ENCODE results near the gene INCA1.
A peak's percentile ranks its signal among the peaks of the same experiment; 100 is the strongest.

INCA1 gene

GRCh38 chr17:5003214-5003867, 6.0 kb upstream of the INCA1 start:
- Histone ChIP-seq H3K9ac (ENCODE audit: low read depth, low read length) (no peak overlapping the region), H3K9me3 (ENCODE audit: insufficient read depth, low read depth, low read length) (no peaks in the 10 kb centered on the region), H3K27me3 (ENCODE audit: insufficient read depth, low read length) (no peaks in the 10 kb centered on the region), H3K27ac (ENCODE audit: low read depth, low read length) (no peak overlapping the region), H3K4me1 (ENCODE audit: insufficient read depth, low read length) (peaks cover 12% of the 10 kb centered on the region), H3K36me3 (ENCODE audit: insufficient read depth, low read length) (peaks cover 75% of the 10 kb centered on the region), H3K4me3 (ENCODE audit: low read length) (no peak overlapping the region)
- WGBS, result 95% methylated on average over 17 of the region's 18 CpGs

GRCh38 chr17:5002121-5002788, 4.9 kb upstream of the INCA1 start:
- no peak overlapping the region for H3K9ac ChIP-seq (ENCODE audit: low read depth, low read length)
- 96% methylated on average over 20 of the region's 20 CpGs for WGBS
- H3K36me3 ChIP-seq (ENCODE audit: insufficient read depth, low read length), result peaks cover 64% of the 10 kb centered on the region
- H3K9me3 ChIP-seq (ENCODE audit: insufficient read depth, low read depth, low read length), result no peaks in the 10 kb centered on the region
- H3K4me3 ChIP-seq (ENCODE audit: low read length), result no peak overlapping the region
- peaks cover 12% of the 10 kb centered on the region for H3K4me1 ChIP-seq (ENCODE audit: insufficient read depth, low read length)
- no peak overlapping the region for H3K27ac ChIP-seq (ENCODE audit: low read depth, low read length)
- H3K27me3 ChIP-seq (ENCODE audit: insufficient read depth, low read length), result no peaks in the 10 kb centered on the region

- Histone ChIP-seq H3K4me3 (ENCODE audit: low read length) (no peak overlapping the region), H3K9me3 (ENCODE audit: insufficient read depth, low read depth, low read length) (no peaks in the 10 kb centered on the region), H3K27me3 (ENCODE audit: insufficient read depth, low read length) (peaks cover 14% of the 10 kb centered on the region), H3K27ac (ENCODE audit: low read depth, low read length) (no peak overlapping the region), H3K4me1 (ENCODE audit: insufficient read depth, low read length) (peaks cover 12% of the 10 kb centered on the region), H3K9ac (ENCODE audit: low read depth, low read length) (no peak overlapping the region), H3K36me3 (ENCODE audit: insufficient read depth, low read length) (peaks cover 46% of the 10 kb centered on the region)
- WGBS, result 79% methylated on average over 11 of the region's 11 CpGs
These were observed 2.9 kb upstream of the INCA1 start for GRCh38 chr17:5000237-5000639.

- Histone ChIP-seq H3K4me1 (ENCODE audit: insufficient read depth, low read length) (peaks cover 12% of the 10 kb centered on the region), H3K4me3 (ENCODE audit: low read length) (peak overlapping the region; percentile 62), H3K9ac (ENCODE audit: low read depth, low read length) (peak overlapping the region; percentile 49; the same call in 1 of the 2 replicates), H3K9me3 (ENCODE audit: insufficient read depth, low read depth, low read length) (no peaks in the 10 kb centered on the region), H3K27me3 (ENCODE audit: insufficient read depth, low read length) (peaks cover 16% of the 10 kb centered on the region), H3K27ac (ENCODE audit: low read depth, low read length) (no peak overlapping the region), H3K36me3 (ENCODE audit: insufficient read depth, low read length) (peaks cover 40% of the 10 kb centered on the region)
- 74% methylated on average over 12 of the region's 12 CpGs for WGBS
These were observed 2.2 kb upstream of the INCA1 start for GRCh38 chr17:4999430-5000093.

DNA sequence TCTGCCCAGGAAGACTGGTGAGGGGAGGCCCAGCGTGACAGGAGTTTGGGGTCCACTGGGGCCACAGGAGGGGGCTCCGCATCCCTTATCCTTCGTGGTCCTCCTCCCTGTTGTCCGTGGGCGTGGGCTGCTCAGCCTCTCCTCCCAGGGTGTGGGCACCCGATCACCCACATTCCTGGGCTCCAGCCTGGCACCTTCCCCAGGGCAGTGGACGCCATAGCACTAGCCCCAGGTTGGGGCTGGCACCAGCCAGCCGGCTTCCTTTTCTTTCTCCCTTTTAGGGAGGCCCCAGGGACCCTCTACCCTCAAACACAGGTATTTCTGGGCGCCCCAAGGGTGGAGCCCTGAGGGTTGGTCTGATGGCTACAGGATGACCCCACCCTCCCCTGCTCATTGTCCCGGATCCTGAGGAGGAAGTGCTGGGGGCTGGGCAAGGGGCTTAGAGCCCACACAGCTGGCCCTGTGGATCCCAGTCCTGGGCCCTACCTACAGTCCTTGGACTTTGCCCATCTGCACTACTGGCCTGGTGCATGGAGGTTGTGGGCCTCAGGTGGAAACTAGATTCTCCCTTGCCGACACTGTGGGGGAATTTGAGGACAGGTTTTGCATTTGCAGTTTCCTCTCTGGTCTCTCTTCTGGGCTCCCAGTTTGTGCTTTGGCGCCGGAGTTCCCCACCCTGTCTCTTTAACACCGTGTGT, 1.6 kb upstream of the INCA1 start:
- Histone ChIP-seq H3K27me3 (ENCODE audit: insufficient read depth, low read length) (peaks cover 20% of the 10 kb centered on the region), H3K4me3 (ENCODE audit: low read length) (peak overlapping the region; percentile 62), H3K27ac (ENCODE audit: low read depth, low read length) (no peak overlapping the region), H3K4me1 (ENCODE audit: insufficient read depth, low read length) (peaks cover 12% of the 10 kb centered on the region), H3K36me3 (ENCODE audit: insufficient read depth, low read length) (peaks cover 33% of the 10 kb centered on the region), H3K9ac (ENCODE audit: low read depth, low read length) (peak overlapping the region; percentile 60), H3K9me3 (ENCODE audit: insufficient read depth, low read depth, low read length) (no peaks in the 10 kb centered on the region)
- 18% methylated on average over 13 of the region's 14 CpGs for WGBS

GRCh38 chr17:4998027-4998731, 857 bp upstream of the INCA1 start:
- Histone ChIP-seq H3K4me1 (ENCODE audit: insufficient read depth, low read length) (peaks cover 12% of the 10 kb centered on the region), H3K4me3 (ENCODE audit: low read length) (peak overlapping the region; percentile 62), H3K36me3 (ENCODE audit: insufficient read depth, low read length) (peaks cover 26% of the 10 kb centered on the region), H3K9me3 (ENCODE audit: insufficient read depth, low read depth, low read length) (no peaks in the 10 kb centered on the region), H3K9ac (ENCODE audit: low read depth, low read length) (peak overlapping the region; percentile 60), H3K27me3 (ENCODE audit: insufficient read depth, low read length) (peaks cover 20% of the 10 kb centered on the region), H3K27ac (ENCODE audit: low read depth, low read length) (peak overlapping the region; percentile 77)
- under 1% methylated on average over 55 of the region's 55 CpGs for WGBS

- Histone ChIP-seq H3K4me1 (ENCODE audit: insufficient read depth, low read length) (peaks cover 2% of the 10 kb centered on the region), H3K36me3 (ENCODE audit: insufficient read depth, low read length) (no peaks in the 10 kb centered on the region), H3K9ac (ENCODE audit: low read depth, low read length) (no peak overlapping the region), H3K27ac (ENCODE audit: low read depth, low read length) (no peak overlapping the region), H3K27me3 (ENCODE audit: insufficient read depth, low read length) (peaks cover 22% of the 10 kb centered on the region), H3K9me3 (ENCODE audit: insufficient read depth, low read depth, low read length) (no peaks in the 10 kb centered on the region), H3K4me3 (ENCODE audit: low read length) (no peak overlapping the region)
- 92% methylated on average over 6 of the region's 6 CpGs for WGBS
These were observed 3.2 kb downstream of the INCA1 start for GRCh38 chr17:4994081-4994595.

- H3K27me3 ChIP-seq (ENCODE audit: insufficient read depth, low read length), result peaks cover 11% of the 10 kb centered on the region; the same call in 1 of the 2 replicates
- no peak overlapping the region for H3K27ac ChIP-seq (ENCODE audit: low read depth, low read length)
- peaks cover 9% of the 10 kb centered on the region; the same call in 1 of the 2 replicates for H3K4me1 ChIP-seq (ENCODE audit: insufficient read depth, low read length)
- no peaks in the 10 kb centered on the region for H3K9me3 ChIP-seq (ENCODE audit: insufficient read depth, low read depth, low read length)
- peak overlapping the region; percentile 18; the same call in 1 of the 2 replicates for H3K9ac ChIP-seq (ENCODE audit: low read depth, low read length)
- peak overlapping the region; percentile 71 for H3K4me3 ChIP-seq (ENCODE audit: low read length)
- WGBS, result 26% methylated on average over 30 of the region's 30 CpGs
- no peaks in the 10 kb centered on the region for H3K36me3 ChIP-seq (ENCODE audit: insufficient read depth, low read length)
These were observed 9.4 kb downstream of the INCA1 start for GRCh38 chr17:4987767-4988567.

DNA sequence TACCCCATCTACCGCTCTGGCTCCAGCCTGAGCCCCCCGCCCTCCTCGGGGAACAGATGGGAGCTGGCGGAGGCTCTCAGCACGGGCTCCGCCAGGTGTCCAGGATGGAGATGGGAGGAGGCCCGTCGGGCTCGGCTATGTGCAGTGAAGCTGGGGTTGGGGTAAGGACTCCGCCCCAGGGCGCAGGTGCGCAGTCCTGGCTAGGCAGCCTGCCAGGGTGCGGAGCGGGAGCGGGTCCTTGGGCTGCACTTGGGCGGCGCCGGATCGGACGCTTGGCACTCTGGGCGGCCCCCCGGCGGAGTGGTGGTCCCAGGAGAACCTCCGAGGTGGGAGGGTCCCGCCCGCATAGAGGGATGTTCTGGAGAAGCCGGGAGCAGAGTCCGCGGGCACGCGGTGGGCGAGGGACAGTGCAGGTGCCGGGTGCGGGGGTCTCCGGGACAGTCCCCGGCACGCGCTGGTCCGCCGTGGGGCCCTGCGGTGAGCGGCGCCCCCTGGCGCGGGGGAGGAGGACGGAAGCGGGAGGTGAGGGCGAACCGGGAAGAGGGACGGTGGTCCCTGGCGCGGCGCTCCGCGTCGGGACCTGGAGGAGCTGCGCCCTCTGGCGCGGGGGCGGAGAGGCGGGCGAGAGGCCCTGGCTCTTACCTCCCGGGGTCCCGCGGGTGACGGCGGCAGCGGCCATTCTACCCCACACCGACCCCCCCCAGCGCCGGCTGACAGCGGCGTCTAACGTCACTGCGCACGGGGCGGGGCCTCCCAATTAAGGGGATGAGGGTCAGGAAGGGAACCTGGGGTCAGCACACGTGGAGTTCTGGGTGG, 10.2 kb downstream of the INCA1 start, which contains the start of gene CAMTA2:
Gene CAMTA2 (minus strand): TSS at position 725 of the 816 bp plus-strand sequence. CDS start 1,453 bp downstream, outside the sequence.
- WGBS, result 2% methylated on average over 78 of the region's 78 CpGs
- Histone ChIP-seq H3K9me3 (ENCODE audit: insufficient read depth, low read depth, low read length) (no peaks in the 10 kb centered on the region), H3K27ac (ENCODE audit: low read depth, low read length) (no peak within 1 kb of the TSS; the same call in 1 of the 2 replicates), H3K9ac (ENCODE audit: low read depth, low read length) (peak within 1 kb of the TSS; percentile 18), H3K4me3 (ENCODE audit: low read length) (peak within 1 kb of the TSS; percentile 71), H3K36me3 (ENCODE audit: insufficient read depth, low read length) (no peaks in the 10 kb centered on the region), H3K4me1 (ENCODE audit: insufficient read depth, low read length) (peaks cover 9% of the 10 kb centered on the region; the same call in 1 of the 2 replicates), H3K27me3 (ENCODE audit: insufficient read depth, low read length) (peaks cover 11% of the 10 kb centered on the region; the same call in 1 of the 2 replicates)

Measured in HUES64 (cell line).